ENCODE results near the gene AGBL5.

The AGBL5 gene

DNA sequence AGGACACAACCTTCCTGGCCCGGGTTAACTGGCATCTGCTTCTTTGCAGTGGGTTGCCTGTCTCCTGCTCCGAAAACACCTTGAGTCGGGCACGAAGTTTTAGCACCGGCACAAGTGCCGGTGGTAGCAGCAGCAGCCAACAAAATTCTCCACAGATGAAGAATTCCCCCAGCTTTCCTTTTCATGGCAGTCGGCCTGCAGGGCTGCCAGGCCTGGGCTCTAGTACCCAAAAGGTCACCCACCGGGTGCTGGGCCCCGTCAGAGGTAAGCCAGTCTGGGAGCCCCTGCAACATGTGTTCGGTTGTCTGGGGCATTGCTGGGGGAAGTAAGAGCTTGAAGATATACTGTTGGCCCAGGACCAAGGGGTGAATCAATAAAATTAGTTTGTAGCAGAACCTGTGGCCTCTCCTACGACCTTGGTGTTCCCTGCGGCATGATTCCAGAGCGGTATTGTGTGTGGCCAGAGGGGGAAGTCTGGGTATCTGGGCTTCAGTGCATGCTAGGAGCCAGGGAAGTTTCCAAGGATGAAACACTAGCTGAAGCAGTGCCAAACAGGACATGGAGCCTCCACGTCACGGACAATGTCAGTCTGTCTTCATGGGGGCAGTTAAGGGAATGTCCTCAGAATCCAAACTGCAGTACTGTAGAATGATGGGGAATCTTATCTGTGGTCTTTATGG is 7.8 kb downstream of the AGBL5 start:
- no peak for DNase-seq (ENCODE audit: low read depth)
- H3K4me3 ChIP-seq (ENCODE audit: control insufficient read depth, low read depth, low read length): no peak overlapping the region
- TF ChIP-seq, protein P1, sequence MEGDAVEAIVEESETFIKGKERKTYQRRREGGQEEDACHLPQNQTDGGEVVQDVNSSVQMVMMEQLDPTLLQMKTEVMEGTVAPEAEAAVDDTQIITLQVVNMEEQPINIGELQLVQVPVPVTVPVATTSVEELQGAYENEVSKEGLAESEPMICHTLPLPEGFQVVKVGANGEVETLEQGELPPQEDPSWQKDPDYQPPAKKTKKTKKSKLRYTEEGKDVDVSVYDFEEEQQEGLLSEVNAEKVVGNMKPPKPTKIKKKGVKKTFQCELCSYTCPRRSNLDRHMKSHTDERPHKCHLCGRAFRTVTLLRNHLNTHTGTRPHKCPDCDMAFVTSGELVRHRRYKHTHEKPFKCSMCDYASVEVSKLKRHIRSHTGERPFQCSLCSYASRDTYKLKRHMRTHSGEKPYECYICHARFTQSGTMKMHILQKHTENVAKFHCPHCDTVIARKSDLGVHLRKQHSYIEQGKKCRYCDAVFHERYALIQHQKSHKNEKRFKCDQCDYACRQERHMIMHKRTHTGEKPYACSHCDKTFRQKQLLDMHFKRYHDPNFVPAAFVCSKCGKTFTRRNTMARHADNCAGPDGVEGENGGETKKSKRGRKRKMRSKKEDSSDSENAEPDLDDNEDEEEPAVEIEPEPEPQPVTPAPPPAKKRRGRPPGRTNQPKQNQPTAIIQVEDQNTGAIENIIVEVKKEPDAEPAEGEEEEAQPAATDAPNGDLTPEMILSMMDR (IDR thresholded peaks at IDR 0.05; ENCODE audit: control insufficient read depth, insufficient read depth, low read depth, low read length, missing control alignments): no peak

DNA sequence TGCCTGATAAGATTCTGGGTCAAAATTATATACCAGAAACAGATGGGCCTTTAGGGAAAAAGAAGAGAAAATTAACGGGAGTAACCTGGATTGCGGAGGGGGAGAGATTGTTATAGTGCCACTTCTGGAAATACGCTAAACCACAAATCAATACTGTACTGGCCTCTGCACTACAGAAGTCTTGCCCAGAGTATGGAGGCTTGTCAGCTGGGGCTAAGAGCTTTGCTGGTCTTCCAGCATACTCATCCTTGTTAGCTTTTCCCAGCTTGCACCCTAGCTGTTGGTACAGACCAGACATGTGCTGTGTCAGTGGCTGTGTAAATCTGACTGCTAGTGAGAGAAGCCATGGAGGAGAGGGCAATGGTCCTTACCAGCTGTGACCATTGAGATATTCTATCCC is 8.9 kb downstream of the AGBL5 start:
- no peak for DNase-seq (ENCODE audit: low read depth)
- H3K4me3 ChIP-seq (ENCODE audit: control insufficient read depth, low read depth, low read length): no peak overlapping the region
- TF ChIP-seq, protein P1 (IDR thresholded peaks at IDR 0.05; ENCODE audit: control insufficient read depth, insufficient read depth, low read depth, low read length, missing control alignments): no peak

DNA sequence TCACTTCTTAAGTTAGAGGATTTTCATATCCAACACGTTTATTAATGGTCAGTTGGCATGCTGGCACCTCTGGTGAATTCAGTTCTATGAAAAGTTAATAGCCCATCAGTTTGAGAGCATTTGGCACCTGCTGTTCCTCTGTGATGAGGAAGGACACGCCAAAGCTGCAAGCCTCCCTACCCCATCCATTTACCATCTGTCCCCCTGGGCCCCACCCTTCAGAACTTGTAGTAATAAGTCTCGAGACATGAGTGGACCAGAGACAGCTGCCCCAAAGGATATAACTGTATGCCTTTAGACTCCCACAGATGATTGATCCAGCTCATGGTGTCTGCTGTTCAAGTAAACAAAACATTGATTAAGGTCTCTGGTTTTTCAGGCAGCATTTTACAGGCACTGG is 13.7 kb downstream of the AGBL5 start:
- H3K4me3 ChIP-seq (ENCODE audit: control insufficient read depth, low read depth, low read length): no peak overlapping the region
- TF ChIP-seq, protein P1 (IDR thresholded peaks at IDR 0.05; ENCODE audit: control insufficient read depth, insufficient read depth, low read depth, low read length, missing control alignments): no peak
- no peak for DNase-seq (ENCODE audit: low read depth)

DNA sequence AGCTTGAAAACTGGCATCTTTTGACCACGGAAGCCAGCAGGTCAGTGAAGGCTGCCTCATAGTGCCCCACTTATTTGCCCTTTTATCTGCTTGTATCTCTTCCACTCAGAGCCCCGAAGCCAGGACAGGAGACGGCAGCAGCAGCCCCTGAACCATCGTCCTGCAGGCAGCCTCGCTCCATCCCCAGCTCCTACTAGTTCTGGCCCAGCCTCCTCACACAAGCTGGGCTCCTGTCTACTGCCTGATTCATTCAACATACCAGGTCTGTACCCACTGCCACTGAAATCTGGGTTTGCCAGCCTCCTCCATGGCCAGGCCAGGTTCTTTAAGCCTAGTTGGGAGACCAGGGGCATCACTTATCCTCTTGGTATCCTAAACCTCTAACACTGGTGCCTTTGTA is 15.9 kb downstream of the AGBL5 start:
- TF ChIP-seq, protein P1 (IDR thresholded peaks at IDR 0.05; ENCODE audit: control insufficient read depth, insufficient read depth, low read depth, low read length, missing control alignments): no peak
- no peak for DNase-seq (ENCODE audit: low read depth)

DNA sequence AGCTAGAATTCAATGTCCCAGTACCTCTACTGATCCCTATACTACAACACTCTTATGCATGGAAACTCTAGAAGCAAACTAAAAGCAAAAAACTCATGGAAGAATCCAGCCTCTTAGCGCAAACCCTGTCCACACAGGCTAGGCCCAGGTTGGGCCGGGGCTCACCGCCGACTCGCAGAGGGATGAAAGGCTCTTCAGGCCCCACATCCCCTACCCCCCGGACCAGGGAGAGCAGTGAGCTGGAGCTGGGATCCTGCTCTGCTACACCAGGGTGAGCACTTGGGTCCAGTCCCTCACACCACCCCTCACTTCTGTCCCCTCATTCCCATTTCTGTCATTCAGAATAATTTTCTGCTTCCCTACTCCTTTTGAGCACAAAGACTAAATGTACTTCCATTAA is 18.0 kb downstream of the AGBL5 start:
- no peak for DNase-seq (ENCODE audit: low read depth)
- TF ChIP-seq, protein P1 (IDR thresholded peaks at IDR 0.05; ENCODE audit: control insufficient read depth, insufficient read depth, low read depth, low read length, missing control alignments): no peak
- H3K4me3 ChIP-seq (ENCODE audit: control insufficient read depth, low read depth, low read length): no peak overlapping the region

More for the DNA sequence above, 15.9 kb downstream of the AGBL5 start:
- H3K4me3 ChIP-seq (ENCODE audit: control insufficient read depth, low read depth, low read length): no peak overlapping the region

DNA sequence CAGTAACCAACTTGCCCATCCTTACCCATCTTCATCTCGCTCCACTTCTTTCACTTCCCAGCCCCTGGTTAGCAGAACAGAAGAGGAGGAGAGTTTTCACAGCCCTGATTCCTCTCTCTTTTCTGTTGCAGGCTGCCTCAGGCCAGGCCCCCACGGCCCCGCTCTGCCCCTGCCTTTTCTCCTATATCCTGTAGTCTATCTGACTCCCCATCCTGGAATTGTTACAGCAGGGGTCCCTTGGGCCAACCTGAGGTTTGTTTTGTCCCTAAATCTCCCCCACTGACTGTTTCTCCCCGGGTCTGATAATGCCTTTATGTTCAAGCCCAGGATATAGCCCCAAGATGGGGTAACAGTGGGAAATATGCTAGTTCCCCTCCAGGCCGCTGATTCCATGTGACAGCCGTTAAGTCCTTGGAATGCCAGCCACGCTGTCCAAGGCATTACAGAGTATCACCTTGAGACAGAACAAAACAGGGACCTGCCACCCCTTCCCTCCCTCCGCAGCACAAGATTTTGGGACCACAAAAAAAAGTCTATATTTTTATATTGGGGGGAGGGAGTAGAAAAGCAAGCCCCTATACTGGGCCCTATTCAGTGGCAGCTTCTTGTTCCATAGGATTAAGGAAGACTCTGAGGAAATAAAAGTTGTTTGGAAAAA is 18.6 kb downstream of the AGBL5 start:
- no peak for DNase-seq (ENCODE audit: low read depth)
- TF ChIP-seq, protein P1 (IDR thresholded peaks at IDR 0.05; ENCODE audit: control insufficient read depth, insufficient read depth, low read depth, low read length, missing control alignments): no peak
- H3K4me3 ChIP-seq (ENCODE audit: control insufficient read depth, low read depth, low read length): peak overlapping the region; percentile 67

All from AG09309 (cell line).